MCF 10A (cell line): ENCODE results near the gene PIGO. TPM values are rescaled to one million over a fixed set of nuclear protein-coding genes. Genes with fewer than 3 reads are reported as not detected.

Experiments
- BruUV-seq: library from RNA; stranded (reverse); fragments of 400-500 nt; replicated peaks from 2 replicates; lab custom pipeline; 2021; lab: Mats Ljungman, UMichigan
- CTCF ChIA-PET: fragments of 300-600 bp; sonication (Branson Sonifier 250); formaldehyde crosslinking; extraction: SDS; loops from one replicate; lab custom pipeline; 2021; ENCODE audit warnings: antibody characterized with exemption, inconsistent platforms; lab: Yijun Ruan, JAX
- POLR2A ChIA-PET: fragments of 300-600, 350-650 bp; sonication (Branson Sonifier 250); formaldehyde crosslinking; extraction: SDS; loops from one replicate; lab custom pipeline; 2020; ENCODE audit warnings: antibody characterized with exemption, inconsistent platforms; lab: Yijun Ruan, JAX
- DNase-seq: peaks from one replicate; pipeline ENCODE4 v3.0.0-alpha.2; 2018; ENCODE audit not compliant: unreplicated experiment
- H3K27ac Mint-ChIP-seq: one replicate; pipeline ENCODE4 v1.8.0; 2022; ENCODE audit warnings: mild to moderate bottlenecking, low read depth, mixed read lengths; ENCODE audit not compliant: unreplicated experiment
- H3K27me3 Mint-ChIP-seq: one replicate; pipeline ENCODE4 v1.8.0; 2022; ENCODE audit warnings: mixed read lengths; ENCODE audit not compliant: insufficient read depth, unreplicated experiment
- H3K36me3 Mint-ChIP-seq: one replicate; pipeline ENCODE4 v1.8.0; 2022; ENCODE audit warnings: mild to moderate bottlenecking, moderate library complexity, mixed read lengths; ENCODE audit not compliant: insufficient read depth, unreplicated experiment
- H3K4me1 Mint-ChIP-seq: one replicate; pipeline ENCODE4 v1.8.0; 2022; ENCODE audit warnings: mixed read lengths; ENCODE audit not compliant: insufficient read depth, unreplicated experiment
- H3K4me3 Mint-ChIP-seq: one replicate; pipeline ENCODE4 v1.8.0; 2022; ENCODE audit warnings: mild to moderate bottlenecking, moderate library complexity, mixed read lengths; ENCODE audit not compliant: unreplicated experiment
- H3K9me3 Mint-ChIP-seq: one replicate; pipeline ENCODE4 v1.8.0; 2022; ENCODE audit warnings: mixed read lengths; ENCODE audit not compliant: unreplicated experiment
- CTCF ChIP-seq: fragments of 200-600 bp; IDR thresholded peaks from one replicate; pipeline ENCODE4 v1.8.0; 2022; ENCODE audit warnings: antibody characterized with exemption, mild to moderate bottlenecking; ENCODE audit not compliant: unreplicated experiment
- intact Hi-C: fragments of 100-400 bp; cut with micrococcal nuclease; formaldehyde crosslinking; loops from 2 replicates; pipeline ENCODE4 v1.14.1; 2022
- total RNA-seq: library from RNA; stranded (reverse); gene quantifications from 2 replicates; pipeline ENCODE4 v1.2.3, GENCODE V29; 2022

PIGO gene
- total RNA-seq, 1 experiment from 2014 or later, result 39.2 TPM

GRCh38 chr9:35051069-35051967 is 45.1 kb downstream of the PIGO start:
- DNase-seq, result peak; percentile 72
- Mint-ChIP-seq H3K4me1 (peaks cover 5% of the 10 kb centered on the region), H3K27me3 (no peaks in the 10 kb centered on the region), H3K4me3 (no peak overlapping the region), H3K36me3 (peaks cover 68% of the 10 kb centered on the region), H3K9me3 (no peaks in the 10 kb centered on the region), H3K27ac (peak overlapping the region; percentile 10)
- ChIA-PET POLR2A (interaction anchor here (0.5 to 3.7 kb wide), 13 partner anchors 10 to 439 kb away, joined by 3 to 29 read pairs (median 3); partner anchors contain the start of genes FANCG, GALT, RUSC2 and STOML2), CTCF (interaction anchor here (0.6 to 3.2 kb wide), 36 partner anchors 10 to 758 kb away, joined by 3 to 44 read pairs (median 4); a partner anchor contains a TSS)
- intact Hi-C loops, result loop anchor here (1.0 to 10.0 kb wide), 3 partner anchors 57 to 289 kb away; no protein-coding TSS in a partner anchor
- TF ChIP-seq CTCF, result peak; percentile 42
- no TSS peak for BruUV-seq

- Mint-ChIP-seq H3K27ac (no peak overlapping the region), H3K4me3 (no peak overlapping the region), H3K36me3 (peaks cover 44% of the 10 kb centered on the region), H3K27me3 (no peaks in the 10 kb centered on the region), H3K9me3 (no peaks in the 10 kb centered on the region), H3K4me1 (peaks cover 6% of the 10 kb centered on the region)
- DNase-seq, result no peak
- no TSS peak for BruUV-seq
- ChIA-PET CTCF (interaction anchor here (1.3 kb wide), 1 partner anchor 18 kb away, joined by 4 read pairs; no protein-coding TSS in a partner anchor), POLR2A (no interaction called here)
- intact Hi-C loops, result no loop called here
- TF ChIP-seq CTCF, result no peak
These were observed 47.9 kb downstream of the PIGO start for GRCh38 chr9:35048511-35048910.

GRCh38 chr9:35044071-35044470 is 52.3 kb downstream of the PIGO start:
- CTCF ChIA-PET, result interaction anchor here (0.6 to 2.3 kb wide), 3 partner anchors 53 to 692 kb away, joined by 3 to 12 read pairs (median 3); no protein-coding TSS in a partner anchor
- no TSS peak for BruUV-seq
- POLR2A ChIA-PET, result no interaction called here
- intact Hi-C loops, result no loop called here
- no peaks in the 10 kb centered on the region for H3K9me3 Mint-ChIP-seq
- H3K4me3 Mint-ChIP-seq, result no peak overlapping the region
- H3K4me1 Mint-ChIP-seq, result peaks cover 16% of the 10 kb centered on the region
- no peaks in the 10 kb centered on the region for H3K27me3 Mint-ChIP-seq
- DNase-seq, result no peak
- H3K36me3 Mint-ChIP-seq, result peaks cover 10% of the 10 kb centered on the region
- no peak for TF ChIP-seq CTCF
- H3K27ac Mint-ChIP-seq, result no peak overlapping the region
